CD4-positive, alpha-beta T cell (primary cell): ENCODE data around the gene PHACTR4. TPM values are rescaled to one million over a fixed set of nuclear protein-coding genes. Genes with fewer than 3 reads are reported as not detected.

Experiments
- ATAC-seq: fragments of 200-7000 bp; cut with Tn5 transposase; one replicate; pipeline ENCODE4 v1.10.0; 2022; ENCODE audit warnings: mild to moderate bottlenecking; ENCODE audit not compliant: poor library complexity
- CTCF ChIA-PET: fragments of 350-600 bp; sonication (Branson Sonifier 250); formaldehyde crosslinking; loops from one replicate; lab custom pipeline; 2021; ENCODE audit warnings: antibody characterized with exemption, inconsistent platforms; lab: Charles Lee
- POLR2A ChIA-PET: fragments of 350-600 bp; sonication (Branson Sonifier 250); formaldehyde crosslinking; loops from one replicate; lab custom pipeline; 2021; ENCODE audit warnings: antibody characterized with exemption, inconsistent platforms; lab: Charles Lee
- DNase-seq, 14 experiments: peaks; one replicate each; pipeline ENCODE4 v3.0.0-alpha.2; 2013 to 2020; ENCODE audit warnings: mixed read lengths in 2 of 14
- H3K27ac ChIP-seq, 2 donors: one replicate each; pipeline versions ENCODE4 v1.5.1 to v1.7.0; 2013; ENCODE audit warnings: low read length in 2 of 2, low read depth in 1 of 2, mild to moderate bottlenecking in 1 of 2
- H3K27me3 ChIP-seq, 2 experiments: 1 replicate in 1 of 2; 2 replicates in 1 of 2; pipeline versions ENCODE4 v1.6.1 to v1.7.0; 2013; ENCODE audit warnings: low read length in 2 of 2, control low read depth in 1 of 2, mild to moderate bottlenecking in 1 of 2, moderate library complexity in 1 of 2; ENCODE audit not compliant: insufficient read depth in 2 of 2, control insufficient read depth in 1 of 2
- H3K36me3 ChIP-seq: one replicate; pipeline ENCODE4 v1.6.1; 2013; ENCODE audit warnings: low read length, control low read depth; ENCODE audit not compliant: insufficient read depth
- H3K4me1 ChIP-seq: one replicate; pipeline ENCODE4 v1.6.1; 2013; ENCODE audit warnings: low read length, control low read depth; ENCODE audit not compliant: insufficient read depth
- H3K4me3 ChIP-seq: one replicate; pipeline ENCODE4 v1.5.1; 2013; ENCODE audit warnings: mild to moderate bottlenecking, low read length, moderate library complexity
- H3K9me3 ChIP-seq, 2 experiments: 1 replicate in 1 of 2; 2 replicates in 1 of 2; pipeline versions ENCODE4 v1.6.1 to v1.7.0; 2013; ENCODE audit warnings: low read length in 2 of 2, mild to moderate bottlenecking in 2 of 2, control low read depth in 1 of 2, moderate library complexity in 1 of 2; ENCODE audit not compliant: control insufficient read depth in 1 of 2, insufficient read depth in 1 of 2
- H3K27ac Mint-ChIP-seq: one replicate; pipeline ENCODE4 v1.8.0; 2020; ENCODE audit warnings: mixed read lengths
- H3K27me3 Mint-ChIP-seq: one replicate; pipeline ENCODE4 v1.8.0; 2021; ENCODE audit warnings: mixed read lengths
- H3K36me3 Mint-ChIP-seq: one replicate; pipeline ENCODE4 v1.8.0; 2021; ENCODE audit warnings: low read depth, mixed read lengths
- H3K4me1 Mint-ChIP-seq: one replicate; pipeline ENCODE4 v1.8.0; 2021; ENCODE audit warnings: low read depth, mixed read lengths
- H3K4me3 Mint-ChIP-seq: one replicate; pipeline ENCODE4 v1.8.0; 2020; ENCODE audit warnings: mild to moderate bottlenecking, mixed read lengths
- H3K9me3 Mint-ChIP-seq: one replicate; pipeline ENCODE4 v1.8.0; 2020; ENCODE audit warnings: mixed read lengths
- intact Hi-C, 2 experiments: fragments of 100-400 bp; cut with DNase I in 1 of 2; cut with micrococcal nuclease in 1 of 2; formaldehyde crosslinking; loops; one replicate each; pipeline versions ENCODE4 v1.15.1 to v1.9.0; 2023 to 2025; cut with DNase I, micrococcal nuclease
- total RNA-seq, 174 experiments: library from RNA in 2 of 174; stranded (reverse) in 2 of 174; gene quantifications; one replicate each; pipeline ENCODE4 v1.2.3 and lab custom pipeline; 2021 to 2026
- TF ChIP-seq, protein P1 (sequence below): fragments of 200-600 bp; IDR thresholded peaks from one replicate; pipeline ENCODE4 v1.8.0; 2022; ENCODE audit warnings: antibody characterized with exemption, mild to moderate bottlenecking

The PHACTR4 gene
- total RNA-seq, 2 experiments from 2014 or later, result 26.0 to 26.3 TPM

DNA sequence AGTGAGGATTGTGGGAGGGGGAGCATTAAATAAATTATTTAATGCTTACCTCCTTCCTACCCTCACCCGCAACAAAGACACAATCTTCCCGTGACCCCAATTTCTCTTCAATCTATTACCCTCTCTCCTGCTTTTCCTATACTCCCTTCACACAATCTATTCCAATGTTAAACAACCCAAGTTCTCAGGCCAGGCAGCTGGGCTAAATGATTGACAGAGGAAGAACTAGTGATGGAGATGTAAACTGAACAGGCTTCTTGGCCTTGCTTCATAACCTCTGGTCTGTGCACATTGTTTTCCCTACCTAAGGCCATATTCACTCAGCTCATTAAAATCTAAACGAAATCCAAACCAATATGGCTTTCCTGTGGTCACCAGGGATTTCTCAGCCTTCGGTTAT is 132.4 kb downstream of the PHACTR4 start:
- intact Hi-C loops, result loop anchor here in 1 of 2 experiments (5.0 kb wide), 1 partner anchor 130 kb away; no protein-coding TSS in a partner anchor
- CTCF ChIA-PET, result no interaction called here
- H3K27ac Mint-ChIP-seq, result no peak overlapping the region

GRCh38 chr1:28503117-28503516 is 133.6 kb downstream of the PHACTR4 start:
- no peak overlapping the region for H3K4me3 ChIP-seq
- H3K4me1 ChIP-seq, result peaks cover 13% of the 10 kb centered on the region
- ATAC-seq, result no peak
- no peaks in the 10 kb centered on the region for H3K27me3 ChIP-seq
- H3K9me3 ChIP-seq, result no peaks in the 10 kb centered on the region
- H3K27me3 Mint-ChIP-seq, result no peaks in the 10 kb centered on the region
- H3K9me3 Mint-ChIP-seq, result no peaks in the 10 kb centered on the region
- peak overlapping the region; percentile 54 for H3K4me3 Mint-ChIP-seq
- CTCF ChIA-PET, result no interaction called here
- TF ChIP-seq, protein P1, sequence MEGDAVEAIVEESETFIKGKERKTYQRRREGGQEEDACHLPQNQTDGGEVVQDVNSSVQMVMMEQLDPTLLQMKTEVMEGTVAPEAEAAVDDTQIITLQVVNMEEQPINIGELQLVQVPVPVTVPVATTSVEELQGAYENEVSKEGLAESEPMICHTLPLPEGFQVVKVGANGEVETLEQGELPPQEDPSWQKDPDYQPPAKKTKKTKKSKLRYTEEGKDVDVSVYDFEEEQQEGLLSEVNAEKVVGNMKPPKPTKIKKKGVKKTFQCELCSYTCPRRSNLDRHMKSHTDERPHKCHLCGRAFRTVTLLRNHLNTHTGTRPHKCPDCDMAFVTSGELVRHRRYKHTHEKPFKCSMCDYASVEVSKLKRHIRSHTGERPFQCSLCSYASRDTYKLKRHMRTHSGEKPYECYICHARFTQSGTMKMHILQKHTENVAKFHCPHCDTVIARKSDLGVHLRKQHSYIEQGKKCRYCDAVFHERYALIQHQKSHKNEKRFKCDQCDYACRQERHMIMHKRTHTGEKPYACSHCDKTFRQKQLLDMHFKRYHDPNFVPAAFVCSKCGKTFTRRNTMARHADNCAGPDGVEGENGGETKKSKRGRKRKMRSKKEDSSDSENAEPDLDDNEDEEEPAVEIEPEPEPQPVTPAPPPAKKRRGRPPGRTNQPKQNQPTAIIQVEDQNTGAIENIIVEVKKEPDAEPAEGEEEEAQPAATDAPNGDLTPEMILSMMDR, result no peak
- DNase-seq, result no peak
- no peak overlapping the region for H3K27ac ChIP-seq
- intact Hi-C loops, result loop anchor here in 1 of 2 experiments (5.0 kb wide), 1 partner anchor 131 kb away; no protein-coding TSS in a partner anchor
- no peak overlapping the region for H3K27ac Mint-ChIP-seq
- peaks cover 10% of the 10 kb centered on the region for H3K36me3 ChIP-seq
- peaks cover 24% of the 10 kb centered on the region for H3K4me1 Mint-ChIP-seq
- H3K36me3 Mint-ChIP-seq, result peaks cover 38% of the 10 kb centered on the region
- POLR2A ChIA-PET, result no interaction called here

More for the DNA sequence above, 132.4 kb downstream of the PHACTR4 start:
- Histone ChIP-seq H3K36me3 (peaks cover 5% of the 10 kb centered on the region), H3K27ac (no peak overlapping the region), H3K4me3 (no peak overlapping the region), H3K9me3 (no peaks in the 10 kb centered on the region), H3K27me3 (no peaks in the 10 kb centered on the region), H3K4me1 (peaks cover 3% of the 10 kb centered on the region)
- Mint-ChIP-seq H3K4me1 (peaks cover 15% of the 10 kb centered on the region), H3K4me3 (no peak overlapping the region), H3K36me3 (peaks cover 29% of the 10 kb centered on the region), H3K9me3 (no peaks in the 10 kb centered on the region), H3K27me3 (no peaks in the 10 kb centered on the region)
- POLR2A ChIA-PET, result no interaction called here
- ATAC-seq (no peak), DNase-seq (no peak)
- TF ChIP-seq, protein P1, result no peak

GRCh38 chr1:28505406-28506187 is 136.1 kb downstream of the PHACTR4 start, which contains the start of gene RCC1:
RCC1 (plus strand) TSS chr1:28506043; CDS start chr1:28529867, 23,824 bp downstream.
- Histone ChIP-seq H3K4me3 (peak within 1 kb of the TSS; percentile 86), H3K36me3 (peaks cover 34% of the 10 kb centered on the region), H3K27ac (peak within 1 kb of the TSS; percentile 65 to 79), H3K27me3 (no peaks in the 10 kb centered on the region), H3K4me1 (peaks cover 38% of the 10 kb centered on the region), H3K9me3 (no peaks in the 10 kb centered on the region)
- no peaks in the 10 kb centered on the region for H3K27me3 Mint-ChIP-seq
- H3K9me3 Mint-ChIP-seq, result no peaks in the 10 kb centered on the region
- peak; percentile 86 to 99 (median 92) for DNase-seq
- H3K36me3 Mint-ChIP-seq, result peaks cover 53% of the 10 kb centered on the region
- CTCF ChIA-PET, result interaction anchor here (1.3 kb wide), 1 partner anchor 231 kb away, joined by 3 read pairs; the partner anchor contains the start of gene YTHDF2
- POLR2A ChIA-PET, result interaction anchor here (0.6 to 7.0 kb wide), 23 partner anchors 11 to 491 kb away, joined by 3 to 111 read pairs (median 7); partner anchors contain the start of genes ATP5IF1, GMEB1, MED18 and PHACTR4
- intact Hi-C loops, result loop anchor here (1.0 to 5.0 kb wide), 7 partner anchors 13 to 258 kb away; partner anchors contain the start of genes YTHDF2 (in 2 of the 2), TAF12 (in 1 of the 2) and TRNAU1AP (in 1 of the 2)
- TF ChIP-seq, protein P1, result no peak
- peak within 1 kb of the TSS; percentile 88 for H3K27ac Mint-ChIP-seq
- peak; percentile 92 for ATAC-seq
- peak within 1 kb of the TSS; percentile 94 for H3K4me3 Mint-ChIP-seq
- H3K4me1 Mint-ChIP-seq, result peaks cover 49% of the 10 kb centered on the region
